HCT116 (cell line): ENCODE results near the gene WWOX.

Experiments
- ATF3 ChIP-seq: IDR thresholded peaks from 2 replicates; pipeline ENCODE4 v1.6.1; 2012
- CBX3 ChIP-seq: IDR thresholded peaks from 2 replicates; pipeline ENCODE4 v1.6.1; 2012; ENCODE audit warnings: low read depth
- EGR1 ChIP-seq: IDR thresholded peaks from 2 replicates; pipeline ENCODE4 v1.6.1; 2012; ENCODE audit warnings: low read depth
- EZH2 ChIP-seq: fragments of 200-600 bp; sonication (generic); IDR thresholded peaks from 2 replicates; pipeline ENCODE4 v1.6.1; 2017; ENCODE audit warnings: antibody characterized with exemption, mixed run types
- MAX ChIP-seq: IDR thresholded peaks from 2 replicates; pipeline ENCODE4 v1.6.1; 2012
- POLR2A ChIP-seq: IDR thresholded peaks from 2 replicates; pipeline ENCODE4 v1.7.0; 2011; ENCODE audit warnings: borderline replicate concordance; ENCODE audit not compliant: insufficient read depth, insufficient read length; ENCODE audit errors: extremely low read depth
- POLR2AphosphoS5 ChIP-seq: IDR thresholded peaks from 2 replicates; pipeline ENCODE4 v1.6.1; 2011; ENCODE audit warnings: mild to moderate bottlenecking, low read depth, low read length, moderate library complexity
- RAD21 ChIP-seq: IDR thresholded peaks from 2 replicates; pipeline ENCODE4 v1.6.1; 2012; ENCODE audit warnings: low read depth, mild to moderate bottlenecking
- SIN3A ChIP-seq: IDR thresholded peaks from 2 replicates; pipeline ENCODE4 v1.6.1; 2012; ENCODE audit warnings: low read depth
- SRF ChIP-seq: IDR thresholded peaks from 2 replicates; pipeline ENCODE4 v1.6.1; 2012; ENCODE audit warnings: low read depth
- YY1 ChIP-seq: IDR thresholded peaks from 2 replicates; pipeline ENCODE4 v1.6.1; 2011; ENCODE audit warnings: low read length, low read depth, moderate library complexity, mild to moderate bottlenecking; ENCODE audit not compliant: insufficient replicate concordance; ENCODE audit errors: extremely low read depth
- ZBTB33 ChIP-seq: IDR thresholded peaks from 2 replicates; pipeline ENCODE4 v1.6.1; 2011; ENCODE audit warnings: mild to moderate bottlenecking, low read length, moderate library complexity; ENCODE audit not compliant: insufficient replicate concordance; ENCODE audit errors: extremely low read depth
- TF ChIP-seq, protein P1 (sequence below), 3 experiments: fragments of 200-600 bp in 1 of 3; sonication (generic) in 1 of 3; IDR thresholded peaks in 2 of 3; conservative IDR thresholded peaks in 1 of 3; 2 replicates each; pipeline ENCODE4 v1.5.1; 2012 to 2017; ENCODE audit warnings: low read depth in 2 of 3, low read length in 2 of 3, antibody characterized with exemption in 1 of 3, borderline replicate concordance in 1 of 3, control low read depth in 1 of 3, mild to moderate bottlenecking in 1 of 3, mixed read lengths in 1 of 3, mixed run types in 1 of 3, moderate library complexity in 1 of 3; ENCODE audit not compliant: insufficient read depth in 1 of 3

DNA sequence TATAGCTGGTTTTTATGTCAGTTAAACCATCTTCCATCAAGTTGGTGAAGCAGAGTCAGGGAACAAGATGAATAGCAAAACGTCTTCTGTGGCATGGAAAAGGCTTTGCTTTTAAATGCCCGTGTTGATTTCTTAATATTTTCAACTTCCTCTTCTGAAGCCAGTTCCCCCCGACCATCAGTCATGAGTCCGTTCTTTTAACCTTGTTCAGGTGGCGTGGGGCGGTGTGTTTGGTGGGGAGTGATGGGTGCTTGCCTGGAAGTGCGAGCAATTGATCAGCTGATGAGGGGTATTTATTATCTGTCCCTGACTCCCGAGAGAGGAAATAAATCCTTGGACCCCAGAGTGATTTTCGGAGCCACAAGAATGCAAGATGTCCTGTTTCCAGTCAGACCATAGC is 147.1 kb downstream of the WWOX start:
- TF ChIP-seq SRF (no peak), EZH2 (no peak), MAX (no peak), POLR2A (no peak), POLR2AphosphoS5 (no peak), RAD21 (no peak), YY1 (no peak), ATF3 (no peak), CBX3 (no peak), EGR1 (no peak), SIN3A (no peak), ZBTB33 (no peak)
- TF ChIP-seq, protein P1, sequence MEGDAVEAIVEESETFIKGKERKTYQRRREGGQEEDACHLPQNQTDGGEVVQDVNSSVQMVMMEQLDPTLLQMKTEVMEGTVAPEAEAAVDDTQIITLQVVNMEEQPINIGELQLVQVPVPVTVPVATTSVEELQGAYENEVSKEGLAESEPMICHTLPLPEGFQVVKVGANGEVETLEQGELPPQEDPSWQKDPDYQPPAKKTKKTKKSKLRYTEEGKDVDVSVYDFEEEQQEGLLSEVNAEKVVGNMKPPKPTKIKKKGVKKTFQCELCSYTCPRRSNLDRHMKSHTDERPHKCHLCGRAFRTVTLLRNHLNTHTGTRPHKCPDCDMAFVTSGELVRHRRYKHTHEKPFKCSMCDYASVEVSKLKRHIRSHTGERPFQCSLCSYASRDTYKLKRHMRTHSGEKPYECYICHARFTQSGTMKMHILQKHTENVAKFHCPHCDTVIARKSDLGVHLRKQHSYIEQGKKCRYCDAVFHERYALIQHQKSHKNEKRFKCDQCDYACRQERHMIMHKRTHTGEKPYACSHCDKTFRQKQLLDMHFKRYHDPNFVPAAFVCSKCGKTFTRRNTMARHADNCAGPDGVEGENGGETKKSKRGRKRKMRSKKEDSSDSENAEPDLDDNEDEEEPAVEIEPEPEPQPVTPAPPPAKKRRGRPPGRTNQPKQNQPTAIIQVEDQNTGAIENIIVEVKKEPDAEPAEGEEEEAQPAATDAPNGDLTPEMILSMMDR (IDR thresholded peaks at IDR 0.05 in 2 of 3, conservative IDR thresholded peaks at IDR 0.05 in 1 of 3; ENCODE audit: borderline replicate concordance in 1 of 3, insufficient read depth in 1 of 3, low read depth in 2 of 3, low read length in 2 of 3), result no peak
